ENCODE results near the gene GAP43.

The GAP43 gene

DNA sequence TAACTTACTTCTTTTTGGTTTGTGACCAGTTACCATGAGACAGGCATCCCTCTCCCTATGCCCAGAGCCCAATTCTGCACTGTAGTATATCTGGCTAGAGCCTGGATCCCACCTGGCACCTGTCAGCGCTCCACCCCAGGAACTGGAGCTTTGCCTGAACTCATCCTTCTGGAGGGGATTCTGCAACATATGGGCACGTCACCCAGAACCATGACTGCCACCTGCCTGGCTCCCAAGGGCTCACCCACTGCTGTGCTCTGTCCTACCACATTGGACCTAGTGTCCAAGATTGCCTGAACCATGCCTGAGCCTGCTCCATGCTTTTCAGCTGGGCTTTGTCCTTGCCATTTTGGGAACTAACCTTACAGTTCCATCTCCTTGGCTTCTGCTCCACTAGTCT, 21.1 kb upstream of the GAP43 start:
- TF ChIP-seq TAF1 (IDR thresholded peaks at IDR 0.05; ENCODE audit: borderline replicate concordance, low read depth, low read length) (no peak), POLR2AphosphoS5 (IDR thresholded peaks at IDR 0.05; ENCODE audit: low read depth, low read length) (no peak), POLR2A (IDR thresholded peaks at IDR 0.05; ENCODE audit: low read depth, low read length) (no peak)
- FAIRE-seq (no peak), DNase-seq (ENCODE audit: insufficient read length) (no peak)

DNA sequence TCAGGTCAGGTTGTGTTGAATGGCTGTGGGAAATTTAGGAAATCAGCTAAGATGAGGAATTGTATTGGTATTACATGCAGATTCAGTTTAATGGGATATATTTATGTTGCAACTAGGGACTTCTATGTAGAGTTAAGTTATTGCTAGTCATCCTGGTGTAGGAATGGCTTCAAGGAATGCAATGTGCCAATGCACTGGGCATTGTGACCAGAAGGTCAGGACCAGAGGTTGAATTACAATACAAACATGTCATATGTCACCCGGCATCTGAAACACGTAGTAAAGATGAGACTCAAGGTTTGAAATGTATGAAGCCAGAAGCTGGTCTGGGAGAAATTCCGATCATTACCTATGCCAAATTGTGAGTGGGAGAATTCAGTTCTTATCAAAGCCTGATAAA, 11.7 kb upstream of the GAP43 start:
- FAIRE-seq, result no peak
- DNase-seq (ENCODE audit: insufficient read length), result no peak
- no peak for TF ChIP-seq POLR2AphosphoS5 (IDR thresholded peaks at IDR 0.05; ENCODE audit: low read depth, low read length)
- no peak for TF ChIP-seq POLR2A (IDR thresholded peaks at IDR 0.05; ENCODE audit: low read depth, low read length)
- TF ChIP-seq TAF1 (IDR thresholded peaks at IDR 0.05; ENCODE audit: borderline replicate concordance, low read depth, low read length), result no peak

DNA sequence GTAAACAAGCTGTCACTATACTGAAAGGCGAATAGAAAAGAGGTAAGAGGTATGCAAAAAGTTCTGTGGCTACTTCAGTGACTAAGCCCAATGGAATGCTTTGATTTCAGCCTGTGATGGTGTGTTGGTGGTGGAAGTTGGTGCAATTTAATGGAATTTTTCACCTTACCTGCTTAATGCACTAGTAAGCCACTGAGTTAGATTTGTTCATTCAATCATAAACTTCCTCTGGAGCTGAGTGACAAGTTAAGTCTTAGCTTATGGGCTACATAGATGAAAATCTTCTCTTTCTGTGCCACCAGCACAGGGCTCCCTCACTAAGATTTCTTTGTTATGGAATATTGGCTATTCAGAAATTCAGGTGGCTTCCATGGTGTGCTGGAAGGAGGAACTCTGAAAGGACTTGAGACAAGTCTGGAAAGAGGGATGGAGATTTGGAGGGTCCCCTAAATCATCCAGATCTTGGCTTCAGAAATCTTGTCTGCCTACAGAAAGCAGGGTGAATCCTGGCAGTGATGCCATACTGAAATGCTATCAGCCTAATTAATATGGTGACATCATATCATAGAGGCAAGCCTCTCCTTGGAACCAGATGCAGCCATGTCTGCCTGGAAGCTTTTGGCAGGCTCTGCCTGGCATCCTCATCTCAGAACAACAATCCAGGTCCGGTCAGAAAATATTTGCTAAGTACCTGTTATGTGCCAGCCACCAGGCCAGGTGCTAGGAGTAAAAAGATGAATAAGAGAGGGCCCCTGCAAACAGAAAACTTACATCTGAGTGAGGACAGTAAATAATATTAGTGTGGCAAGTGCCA, 8.1 kb upstream of the GAP43 start:
- FAIRE-seq, result no peak
- TF ChIP-seq POLR2A (IDR thresholded peaks at IDR 0.05; ENCODE audit: low read depth, low read length), result no peak
- TF ChIP-seq POLR2AphosphoS5 (IDR thresholded peaks at IDR 0.05; ENCODE audit: low read depth, low read length), result no peak
- no peak for TF ChIP-seq TAF1 (IDR thresholded peaks at IDR 0.05; ENCODE audit: borderline replicate concordance, low read depth, low read length)
- DNase-seq (ENCODE audit: insufficient read length), result no peak

DNA sequence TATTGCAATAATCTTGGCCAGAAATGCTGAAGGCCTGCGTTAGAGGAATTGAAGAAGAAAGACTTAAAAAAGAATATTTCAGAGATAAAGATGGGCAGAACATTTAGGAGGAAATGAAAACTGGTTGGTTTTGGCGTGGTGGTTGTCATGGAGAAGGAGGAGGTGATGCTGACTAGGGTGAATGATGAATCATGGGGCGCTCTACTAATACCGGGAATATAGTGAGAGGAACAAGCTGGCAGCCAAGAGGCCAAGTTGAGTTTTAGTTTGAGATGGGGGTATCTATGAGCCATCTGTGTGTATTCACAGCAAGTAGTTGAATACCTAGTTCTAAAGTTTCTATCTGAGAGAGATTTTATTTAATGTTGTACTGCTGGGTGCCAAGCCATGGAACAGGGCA, 6.8 kb upstream of the GAP43 start:
- no peak for DNase-seq (ENCODE audit: insufficient read length)
- FAIRE-seq, result no peak
- TF ChIP-seq TAF1 (IDR thresholded peaks at IDR 0.05; ENCODE audit: borderline replicate concordance, low read depth, low read length) (no peak), POLR2A (IDR thresholded peaks at IDR 0.05; ENCODE audit: low read depth, low read length) (no peak), POLR2AphosphoS5 (IDR thresholded peaks at IDR 0.05; ENCODE audit: low read depth, low read length) (no peak)

DNA sequence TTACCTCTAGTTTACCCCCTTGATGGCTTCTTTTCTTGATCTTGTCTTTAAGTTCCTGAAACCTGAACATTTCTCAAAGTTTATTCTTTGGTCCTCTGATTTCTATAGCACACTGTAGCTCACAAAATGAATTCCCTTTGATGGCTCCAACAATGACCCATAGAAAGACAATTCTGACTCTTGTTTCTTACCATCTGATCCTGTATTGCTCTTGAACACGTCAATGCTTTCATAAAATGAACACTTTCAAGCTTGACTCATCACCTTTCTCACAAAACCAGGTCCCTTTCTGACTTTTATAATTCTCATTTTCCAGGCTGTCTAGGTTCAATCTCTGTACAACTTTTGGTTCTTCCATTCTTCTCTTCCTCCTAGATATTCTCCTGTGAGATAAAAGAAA, 5.7 kb upstream of the GAP43 start:
- FAIRE-seq (no peak), DNase-seq (ENCODE audit: insufficient read length) (no peak)
- TF ChIP-seq POLR2A (IDR thresholded peaks at IDR 0.05; ENCODE audit: low read depth, low read length) (no peak), POLR2AphosphoS5 (IDR thresholded peaks at IDR 0.05; ENCODE audit: low read depth, low read length) (no peak), TAF1 (IDR thresholded peaks at IDR 0.05; ENCODE audit: borderline replicate concordance, low read depth, low read length) (no peak)

DNA sequence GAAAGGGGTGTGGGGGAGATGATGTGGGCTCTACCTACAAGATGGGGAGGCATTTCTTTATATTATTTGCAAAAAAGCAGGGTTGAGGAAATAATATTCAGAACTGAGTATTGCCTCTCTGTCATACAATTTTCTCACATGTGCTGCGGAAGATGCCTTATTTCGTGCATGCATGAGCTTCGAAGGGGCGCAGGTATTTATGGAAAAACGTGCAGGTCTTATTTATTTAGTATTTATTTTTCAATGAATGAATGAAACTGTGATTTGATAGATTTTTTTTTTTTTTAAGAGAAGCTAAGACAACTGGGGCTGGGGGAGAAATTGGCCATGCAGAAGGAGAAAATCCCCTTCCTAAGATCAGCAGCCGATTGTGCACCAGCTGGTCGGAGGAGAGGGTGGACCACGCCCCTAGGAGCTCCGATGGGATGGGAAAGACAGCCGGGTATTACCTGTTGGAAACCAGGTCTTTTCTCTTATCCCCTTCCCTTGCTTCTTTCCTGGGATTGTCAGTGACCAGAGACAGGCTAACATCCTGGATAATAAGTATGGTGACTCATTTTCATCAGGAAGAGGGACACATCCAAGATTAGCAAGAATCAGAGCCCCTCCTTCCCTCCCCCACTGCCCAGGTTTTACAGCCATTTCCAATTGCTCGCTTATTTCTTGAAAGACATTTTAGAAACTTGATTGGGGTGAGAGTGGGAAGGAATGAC, 875 bp downstream of the GAP43 start:
- no peak for TF ChIP-seq POLR2A (IDR thresholded peaks at IDR 0.05; ENCODE audit: low read depth, low read length)
- DNase-seq (ENCODE audit: insufficient read length), result no peak
- FAIRE-seq, result no peak

DNA sequence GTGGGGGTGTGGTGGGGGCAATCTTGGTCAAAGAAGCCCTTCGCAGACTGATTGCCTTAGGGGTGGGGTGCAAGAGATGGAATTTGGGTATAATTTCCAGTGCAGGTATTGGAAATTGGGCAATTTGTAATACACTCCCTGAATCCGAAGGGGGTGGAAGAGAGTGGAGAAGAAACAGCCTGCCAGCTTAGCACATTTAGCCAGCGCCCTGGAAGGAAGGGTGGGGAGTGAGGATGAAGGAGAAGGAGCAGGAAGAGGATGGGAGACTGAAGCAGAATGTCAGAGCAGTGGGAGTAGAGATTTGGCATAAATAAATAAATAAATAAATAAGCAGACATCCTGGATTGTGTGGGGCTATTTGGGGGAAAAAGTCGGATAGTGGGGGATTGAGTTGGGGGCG, 1.6 kb downstream of the GAP43 start:
- TF ChIP-seq TAF1 (IDR thresholded peaks at IDR 0.05; ENCODE audit: borderline replicate concordance, low read depth, low read length), result no peak
- TF ChIP-seq POLR2AphosphoS5 (IDR thresholded peaks at IDR 0.05; ENCODE audit: low read depth, low read length), result no peak
- no peak for TF ChIP-seq POLR2A (IDR thresholded peaks at IDR 0.05; ENCODE audit: low read depth, low read length)
- no peak for DNase-seq (ENCODE audit: insufficient read length)
- no peak for FAIRE-seq

DNA sequence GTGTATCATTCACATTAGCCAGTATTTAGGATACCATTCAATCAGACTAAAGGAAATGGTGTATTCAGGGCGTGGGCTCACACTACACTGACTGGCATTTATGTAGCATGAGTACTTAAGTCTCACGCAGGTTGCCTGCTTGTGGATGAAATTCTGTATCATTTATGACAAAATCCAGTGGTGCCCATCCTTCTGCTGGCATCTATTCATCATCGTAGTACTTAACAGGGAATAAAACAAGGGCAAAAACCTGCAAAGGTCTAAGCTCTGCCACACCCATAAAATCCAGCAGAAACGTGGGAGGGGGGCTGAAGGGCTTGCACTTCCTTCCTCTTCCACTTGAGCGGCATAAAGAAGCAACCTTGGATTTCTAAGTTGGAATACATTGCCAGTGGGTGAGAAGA, 2.7 kb downstream of the GAP43 start:
- DNase-seq (ENCODE audit: insufficient read length) (no peak), FAIRE-seq (no peak)
- TF ChIP-seq POLR2A (IDR thresholded peaks at IDR 0.05; ENCODE audit: low read depth, low read length) (no peak), TAF1 (IDR thresholded peaks at IDR 0.05; ENCODE audit: borderline replicate concordance, low read depth, low read length) (no peak), POLR2AphosphoS5 (IDR thresholded peaks at IDR 0.05; ENCODE audit: low read depth, low read length) (no peak)

DNA sequence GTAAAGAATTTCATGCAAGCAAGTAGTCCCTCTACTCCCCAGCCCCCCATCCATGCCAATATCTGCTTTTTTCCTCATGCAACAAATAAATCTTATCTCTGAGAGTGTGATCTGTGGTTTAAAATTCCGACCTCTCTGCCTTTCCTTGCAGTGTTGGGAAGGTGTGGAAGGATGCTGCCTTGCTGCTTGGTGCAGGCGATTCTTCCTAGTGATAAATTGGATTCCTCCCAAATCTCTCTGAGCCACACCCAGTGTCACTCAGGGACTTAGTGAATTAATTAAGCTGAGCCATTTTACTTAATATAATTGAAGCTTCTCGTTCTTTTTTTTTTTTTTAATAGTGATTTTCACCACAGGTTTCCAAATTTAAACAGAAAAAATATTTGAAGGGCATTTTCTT, 3.4 kb downstream of the GAP43 start:
- TF ChIP-seq POLR2AphosphoS5 (IDR thresholded peaks at IDR 0.05; ENCODE audit: low read depth, low read length), result no peak
- TF ChIP-seq POLR2A (IDR thresholded peaks at IDR 0.05; ENCODE audit: low read depth, low read length), result no peak
- no peak for TF ChIP-seq TAF1 (IDR thresholded peaks at IDR 0.05; ENCODE audit: borderline replicate concordance, low read depth, low read length)
- FAIRE-seq, result no peak
- no peak for DNase-seq (ENCODE audit: insufficient read length)

DNA sequence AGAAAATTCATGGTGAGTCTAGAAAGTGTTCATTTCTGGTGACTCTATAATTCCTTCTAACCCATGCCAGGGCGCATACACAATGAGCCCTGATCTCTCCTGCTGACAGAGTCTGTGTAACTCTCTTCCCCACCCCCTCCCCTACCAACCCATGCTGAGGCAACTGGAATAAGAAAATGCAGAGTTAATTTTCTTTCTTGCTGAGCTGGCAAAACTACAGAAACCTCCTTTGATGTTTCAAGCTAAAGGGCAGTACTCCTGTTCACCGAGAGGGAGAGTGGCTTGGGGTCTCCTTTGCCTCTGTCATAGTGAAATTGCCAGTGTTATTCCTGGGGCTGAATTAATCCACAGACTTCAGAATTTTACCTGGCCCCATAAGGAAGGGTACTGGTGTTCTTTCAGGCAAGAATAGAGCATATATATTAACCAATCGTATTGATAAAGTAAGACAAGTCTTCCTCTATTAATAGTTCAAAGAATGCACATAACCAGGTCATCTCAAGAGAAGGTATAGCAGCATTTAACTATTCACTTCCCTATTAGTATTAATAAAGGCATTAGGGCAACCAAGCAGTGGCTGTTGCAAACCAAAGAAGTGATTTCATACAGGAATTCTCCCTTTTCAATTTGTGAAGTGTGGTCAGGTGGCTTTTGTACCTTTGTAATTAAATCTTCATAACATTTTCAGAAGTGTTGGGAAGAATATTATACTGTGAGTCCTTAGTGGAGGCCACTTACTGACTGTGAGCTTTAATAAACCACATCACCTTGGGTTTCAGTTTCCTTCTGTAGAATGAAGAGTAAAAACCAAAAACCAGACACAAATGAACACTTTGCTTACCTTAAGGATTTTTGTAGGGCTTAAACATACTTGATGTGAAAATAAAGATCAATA, 4.1 kb downstream of the GAP43 start:
- no peak for FAIRE-seq
- no peak for DNase-seq (ENCODE audit: insufficient read length)
- TF ChIP-seq POLR2AphosphoS5 (IDR thresholded peaks at IDR 0.05; ENCODE audit: low read depth, low read length) (no peak), POLR2A (IDR thresholded peaks at IDR 0.05; ENCODE audit: low read depth, low read length) (no peak), TAF1 (IDR thresholded peaks at IDR 0.05; ENCODE audit: borderline replicate concordance, low read depth, low read length) (no peak)

DNA sequence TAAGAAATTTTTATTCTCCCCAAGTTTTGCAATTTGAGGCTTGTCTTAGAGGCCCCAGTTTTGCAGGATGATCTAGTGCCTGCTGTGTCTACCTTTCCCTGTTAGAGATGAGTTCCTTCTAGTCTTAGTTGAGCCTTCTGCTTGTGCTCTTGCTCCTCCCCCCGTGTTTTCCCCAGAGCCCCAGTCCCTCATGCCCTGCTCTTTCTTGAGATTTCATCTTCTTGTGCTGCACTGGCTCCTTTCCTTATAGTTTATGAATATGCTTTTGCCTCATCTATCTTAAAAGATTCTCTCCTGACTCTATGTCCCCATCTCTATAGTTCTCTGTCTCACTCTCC, 4.7 kb downstream of the GAP43 start:
- TF ChIP-seq POLR2A (IDR thresholded peaks at IDR 0.05; ENCODE audit: low read depth, low read length) (no peak), POLR2AphosphoS5 (IDR thresholded peaks at IDR 0.05; ENCODE audit: low read depth, low read length) (no peak), TAF1 (IDR thresholded peaks at IDR 0.05; ENCODE audit: borderline replicate concordance, low read depth, low read length) (no peak)
- FAIRE-seq (no peak), DNase-seq (ENCODE audit: insufficient read length) (no peak)

Data from GM12892 (cell line).